Stomach (tissue), 9 donors: ENCODE measurements around the gene NMRK2. TPM values are rescaled to one million over a fixed set of nuclear protein-coding genes. Genes with fewer than 3 reads are reported as not detected.

ENCODE experiments used
- DNase-seq, 2 donors: peaks; one replicate each; pipeline versions ENCODE4 v3.0.0 to v3.0.0-alpha.2; 2013 to 2019
- H3K27ac ChIP-seq, 5 donors: fragments of 200-600 bp in 4 of 5; sonication (generic) in 4 of 5; one replicate each; pipeline ENCODE4 v1.5.1; 2013 to 2019; ENCODE audit warnings: mild to moderate bottlenecking in 1 of 5, moderate library complexity in 1 of 5
- H3K27me3 ChIP-seq, 3 donors: fragments of 200-600 bp; sonication (generic); one replicate each; pipeline ENCODE4 v1.5.1; 2017 to 2019; ENCODE audit warnings: mixed run types in 1 of 3
- H3K36me3 ChIP-seq, 4 donors: fragments of 200-600 bp; sonication (generic); 1 replicate in 3 of 4; 2 replicates in 1 of 4; pipeline ENCODE4 v1.5.1; 2016 to 2019
- H3K4me1 ChIP-seq, 4 donors: fragments of 200-600 bp; sonication (generic); one replicate each; pipeline ENCODE4 v1.5.1; 2016 to 2019
- H3K4me3 ChIP-seq, 4 donors: fragments of 200-600 bp; sonication (generic) in 3 of 4; one replicate each; pipeline ENCODE4 v1.5.1; 2016 to 2019; ENCODE audit warnings: mild to moderate bottlenecking in 1 of 4
- H3K9me3 ChIP-seq, 4 donors: fragments of 200-600 bp; sonication (generic); one replicate each; pipeline ENCODE4 v1.5.1; 2016 to 2019
- CTCF ChIP-seq, 7 experiments: fragments of 450-650 bp in 4 of 7; fragments of 200-600 bp in 3 of 7; sonication (generic) in 3 of 7; IDR thresholded peaks; one replicate each; pipeline ENCODE4 v1.5.1; 2016 to 2019; ENCODE audit warnings: antibody characterized with exemption in 7 of 7, control low read depth in 2 of 7, mild to moderate bottlenecking in 1 of 7
- EP300 ChIP-seq: sonication (generic); formaldehyde crosslinking; IDR thresholded peaks from one replicate; pipeline ENCODE4 v1.6.1; 2017; ENCODE audit warnings: antibody characterized with exemption
- POLR2A ChIP-seq, 4 donors: fragments of 450-650 bp; IDR thresholded peaks; one replicate each; pipeline ENCODE4 v1.6.1; 2016; ENCODE audit warnings: antibody characterized with exemption in 4 of 4, control low read depth in 2 of 4, mild to moderate bottlenecking in 1 of 4, moderate library complexity in 1 of 4
- POLR2AphosphoS5 ChIP-seq, 3 donors: sonication (generic); formaldehyde crosslinking; IDR thresholded peaks; one replicate each; pipeline ENCODE4 v1.6.1; 2016; ENCODE audit warnings: antibody characterized with exemption in 3 of 3
- WGBS, 5 donors: extraction: QIAGEN DNeasy Blood & Tissue Kit in 3 of 5; methylation state at CpG; one replicate each; pipeline versions ENCODE4 v1.1.5 to v1.1.7; 2013 to 2018; 5-methylcytosine and 5-hydroxymethylcytosine counted together
- intact Hi-C: fragments of 100-400 bp; cut with DNase I; formaldehyde crosslinking; loops from one replicate; pipeline ENCODE4 v1.15.1; 2023; ENCODE audit warnings: low total_unique reads
- polyA plus RNA-seq, 3 donors: library from polyadenylated mRNA; stranded (reverse); fragments of 200-250 nt; gene quantifications; one replicate each; pipeline ENCODE4 v1.2.3, GENCODE V29; 2013
- total RNA-seq, 5 donors: library from RNA; depleted of rRNA; stranded (reverse); fragments of >200 nt; gene quantifications; one replicate each; pipeline versions ENCODE4 v1.1.0 to v1.2.3, GENCODE V29; 2014 to 2016
- donor health status: healthy with polysubstance abuse.
- donor health status: Bipolar disorder and iron deficiency.
- donor health status: healthy.

The NMRK2 gene
- total and polyA plus RNA-seq, 8 donors: 0.55 to 4.3 (median 1.5) TPM; not detected in 4

- TF ChIP-seq CTCF (IDR thresholded peaks at IDR 0.05) (no peak), POLR2AphosphoS5 (IDR thresholded peaks at IDR 0.05) (no peak), POLR2A (IDR thresholded peaks at IDR 0.05) (no peak), EP300 (no peak)
- Histone ChIP-seq H3K36me3 (peaks cover 36 to 38% (median 36%) of the 10 kb centered on the region in 4 donors), H3K9me3 (no peaks in the 10 kb centered on the region), H3K27me3 (no peaks in the 10 kb centered on the region), H3K4me1 (peaks cover 35 to 71% (median 54%) of the 10 kb centered on the region in 4 donors), H3K27ac (peak overlapping the region in 4 of 5 donors; percentile 91 to 99 (median 97)), H3K4me3 (peak overlapping the region; percentile 67 to 100 (median 83))
- no peak for DNase-seq
- 3 to 4% (median 4%) methylated on average over 19 of the region's 19 CpGs for WGBS, 5 donors
- intact Hi-C loops: loop anchor here (10.0 kb wide), 1 partner anchor 199 kb away; the partner anchor contains the start of genes ANKRD24 and SIRT6
Measured at GRCh38 chr19:3985643-3986259, 52.9 kb downstream of the NMRK2 start.

- DNase-seq: peak; percentile 57 to 90
- intact Hi-C loops: loop anchor here (10.0 kb wide), 1 partner anchor 198 kb away; the partner anchor contains the start of genes ANKRD24 and SIRT6
- Histone ChIP-seq H3K27ac (peak overlapping the region; percentile 80 to 99 (median 96)), H3K9me3 (no peaks in the 10 kb centered on the region), H3K4me3 (peak overlapping the region; percentile 67 to 100 (median 83)), H3K36me3 (peaks cover 29 to 31% (median 29%) of the 10 kb centered on the region in 4 donors), H3K27me3 (no peaks in the 10 kb centered on the region), H3K4me1 (peaks cover 35 to 64% (median 54%) of the 10 kb centered on the region in 4 donors)
- WGBS, 5 donors: 0 to 4% (median 2%) methylated on average over 21 of the region's 21 CpGs
- TF ChIP-seq POLR2A (IDR thresholded peaks at IDR 0.05) (no peak), CTCF (IDR thresholded peaks at IDR 0.05) (peak in 5 of 7 experiments; percentile 30 to 72 (median 56)), EP300 (no peak), POLR2AphosphoS5 (IDR thresholded peaks at IDR 0.05) (peak in 1 of 3 donors; percentile 51)
Measured at GRCh38 chr19:3986260-3987041, 53.6 kb downstream of the NMRK2 start.

GRCh38 chr19:3987619-3988371 lies 54.9 kb downstream of the NMRK2 start:
- intact Hi-C loops: loop anchor here (10.0 kb wide), 1 partner anchor 197 kb away; the partner anchor contains the start of genes ANKRD24 and SIRT6
- Histone ChIP-seq H3K4me3 (peak overlapping the region; percentile 18 to 100 (median 50)), H3K27ac (peak overlapping the region in 4 of 5 donors; percentile 45 to 99 (median 78))

More at GRCh38 chr19:3987619-3988371, 54.9 kb downstream of the NMRK2 start:
- WGBS, 5 donors: 8 to 10% (median 9%) methylated on average over 30 of the region's 30 CpGs
- peak in 5 of 7 experiments; percentile 65 to 95 (median 84) for TF ChIP-seq CTCF (IDR thresholded peaks at IDR 0.05)
- TF ChIP-seq EP300: no peak
- TF ChIP-seq POLR2A (IDR thresholded peaks at IDR 0.05): no peak
- peak in 2 of 3 donors; percentile 55 to 59 for TF ChIP-seq POLR2AphosphoS5 (IDR thresholded peaks at IDR 0.05)
- no peaks in the 10 kb centered on the region for H3K27me3 ChIP-seq
- peaks cover 34 to 51% (median 46%) of the 10 kb centered on the region in 4 donors for H3K4me1 ChIP-seq
- H3K36me3 ChIP-seq: peaks cover 16 to 17% (median 16%) of the 10 kb centered on the region in 4 donors
- H3K9me3 ChIP-seq: no peaks in the 10 kb centered on the region
- DNase-seq: peak; percentile 93 to 96
